GM06990 (cell line): ENCODE data around the gene TTC31.
A peak's percentile ranks its signal among the peaks of the same experiment; 100 is the strongest.

Experiments used
- DNase-seq: peaks from one replicate; pipeline ENCODE4 v3.0.0-alpha.2; 2011; ENCODE audit not compliant: insufficient read length; ENCODE audit errors: extremely low read depth
- H3K27me3 ChIP-seq: replicated peaks from 2 replicates; pipeline ENCODE4 v1.6.0; 2011; ENCODE audit warnings: low read length; ENCODE audit not compliant: control insufficient read depth, insufficient read depth
- H3K36me3 ChIP-seq: 2 replicates; pipeline ENCODE4 v1.5.1; 2011; ENCODE audit warnings: low read length; ENCODE audit not compliant: control insufficient read depth, insufficient read depth
- H3K4me3 ChIP-seq: replicated peaks from 2 replicates; pipeline ENCODE4 v1.5.1; 2011; ENCODE audit warnings: low read depth, mild to moderate bottlenecking, control low read depth, low read length
- CTCF ChIP-seq: IDR thresholded peaks from 2 replicates; pipeline ENCODE4 v1.5.1; 2011; ENCODE audit warnings: low read length, control low read depth, mild to moderate bottlenecking, inconsistent platforms; ENCODE audit not compliant: insufficient read depth, poor library complexity, severe bottlenecking

TTC31 gene

GRCh38 chr2:74498500-74499266, 15.8 kb downstream of the TTC31 start:
- TF ChIP-seq CTCF = no peak
- H3K27me3 ChIP-seq = peaks cover 2% of the 10 kb centered on the region
- H3K36me3 ChIP-seq = no peaks in the 10 kb centered on the region
- no peak for DNase-seq
- H3K4me3 ChIP-seq = peak overlapping the region; percentile 46

GRCh38 chr2:74499267-74499939, 16.5 kb downstream of the TTC31 start, which contains the start of gene LBX2:
Gene LBX2 (minus strand): TSS chr2:74499603. CDS start chr2:74499537, 66 bp downstream.
- Histone ChIP-seq H3K36me3 (no peaks in the 10 kb centered on the region), H3K4me3 (peak within 1 kb of the TSS; percentile 46), H3K27me3 (peaks cover 2% of the 10 kb centered on the region)
- no peak for DNase-seq
- TF ChIP-seq CTCF = no peak

GRCh38 chr2:74499940-74500577, 17.2 kb downstream of the TTC31 start:
- no peak for DNase-seq
- Histone ChIP-seq H3K36me3 (no peaks in the 10 kb centered on the region; the same call in 1 of the 2 replicates), H3K27me3 (peaks cover 2% of the 10 kb centered on the region), H3K4me3 (no peak overlapping the region)
- TF ChIP-seq CTCF = no peak

- Histone ChIP-seq H3K27me3 (peaks cover 2% of the 10 kb centered on the region), H3K4me3 (no peak overlapping the region), H3K36me3 (peaks cover 1% of the 10 kb centered on the region)
- no peak for DNase-seq
- TF ChIP-seq CTCF = no peak
Measured at GRCh38 chr2:74500578-74500946, 17.7 kb downstream of the TTC31 start.

- Histone ChIP-seq H3K4me3 (no peak overlapping the region), H3K36me3 (peaks cover 4% of the 10 kb centered on the region), H3K27me3 (peaks cover 2% of the 10 kb centered on the region)
- no peak for TF ChIP-seq CTCF
- DNase-seq = no peak
Measured at GRCh38 chr2:74501335-74502071, 18.6 kb downstream of the TTC31 start.
